ENCODE results near the gene PDSS2. TPM values are rescaled to one million over a fixed set of nuclear protein-coding genes. Genes with fewer than 3 reads are reported as not detected.
"Not testable (repeated sequence)": the region's sequence is repeated elsewhere in the genome, so short reads cannot be mapped to it uniquely, and the experiment has no call there.

PDSS2 gene
- total RNA-seq, 1 donor from 2014 or later, result 16.8 TPM

DNA sequence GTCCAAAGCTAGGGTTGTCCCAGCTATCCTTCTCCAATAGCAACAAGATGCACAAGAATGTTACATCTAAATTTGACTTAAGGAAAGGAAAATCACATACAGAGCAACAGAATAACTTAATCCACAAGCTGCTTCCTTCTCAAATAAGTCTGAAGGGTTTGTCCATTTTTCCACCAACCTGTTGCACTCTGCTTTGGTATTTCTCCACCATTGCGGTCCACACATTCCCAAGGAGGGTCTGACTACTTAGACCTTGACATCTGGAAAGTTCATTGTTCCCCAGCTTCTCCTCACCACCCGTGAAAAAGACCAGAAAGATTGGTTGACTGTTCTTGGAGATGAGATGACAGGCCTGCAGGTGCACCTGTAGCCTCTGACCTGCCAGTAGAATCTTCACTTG is 72.5 kb downstream of the PDSS2 start:
- DNase-seq (ENCODE audit: low spot score), result no peak
- intact Hi-C loops (cut with DNase I), result no loop called here

DNA sequence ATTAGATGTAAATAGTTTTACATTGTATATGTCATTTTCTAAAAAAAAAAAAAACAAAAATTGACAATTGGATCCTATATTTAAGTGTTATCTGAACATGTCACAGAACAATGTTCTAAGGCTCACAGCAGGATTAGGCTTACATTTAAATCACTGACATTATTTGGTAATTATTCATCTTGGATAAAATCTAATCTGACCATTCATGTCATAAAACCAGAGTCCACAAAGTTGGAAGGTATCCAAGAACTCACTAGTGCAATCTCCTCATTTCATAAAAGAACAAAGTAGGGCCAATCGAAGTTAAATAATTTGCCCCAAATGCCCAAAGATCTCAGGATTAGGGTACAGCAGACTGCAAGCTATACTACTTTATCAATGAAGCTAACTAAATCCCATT is 73.0 kb downstream of the PDSS2 start:
- intact Hi-C loops (cut with DNase I), result no loop called here
- no peak for DNase-seq (ENCODE audit: low spot score)

DNA sequence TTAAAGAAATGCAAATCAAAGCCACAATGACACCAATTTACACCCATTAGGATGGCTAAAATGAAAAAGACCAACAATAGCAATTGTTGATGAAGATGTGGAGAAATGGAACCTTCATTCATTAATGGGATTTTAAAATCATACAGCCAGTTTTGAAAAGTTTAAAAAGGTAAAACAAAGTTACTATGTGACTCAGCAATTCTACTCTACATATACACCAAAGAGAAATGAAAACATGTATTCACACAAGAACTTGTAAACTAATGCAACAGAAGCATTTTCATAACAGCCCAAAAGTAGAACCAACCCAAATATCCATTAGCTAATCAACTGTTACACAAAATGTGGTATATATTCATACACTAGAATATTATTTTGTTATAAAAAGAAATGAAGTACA is 75.7 kb downstream of the PDSS2 start:
- intact Hi-C loops (cut with DNase I), result no loop called here

DNA sequence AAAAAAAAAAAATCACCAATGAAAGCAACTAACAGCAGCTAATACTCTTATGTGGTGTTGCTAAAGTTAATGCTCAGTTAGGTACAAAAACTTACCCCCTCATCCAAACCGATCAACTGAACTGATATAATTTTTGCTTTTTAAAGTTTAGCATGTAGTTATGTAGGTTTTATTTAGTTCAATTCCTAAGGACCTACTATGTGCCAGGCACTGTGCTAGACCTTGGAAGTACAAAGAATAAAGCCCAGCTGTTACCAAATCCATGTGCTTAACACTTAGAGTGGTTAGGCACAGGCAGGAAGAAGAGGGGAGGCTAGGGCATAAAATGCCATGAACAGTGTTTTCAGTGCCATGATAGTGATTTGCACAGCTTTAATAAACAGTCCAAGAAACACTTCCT is 85.1 kb downstream of the PDSS2 start:
- no peak for DNase-seq (ENCODE audit: low spot score)
- intact Hi-C loops (cut with DNase I), result no loop called here

More for the DNA sequence above, 75.7 kb downstream of the PDSS2 start:
- no peak for DNase-seq (ENCODE audit: low spot score)

DNA sequence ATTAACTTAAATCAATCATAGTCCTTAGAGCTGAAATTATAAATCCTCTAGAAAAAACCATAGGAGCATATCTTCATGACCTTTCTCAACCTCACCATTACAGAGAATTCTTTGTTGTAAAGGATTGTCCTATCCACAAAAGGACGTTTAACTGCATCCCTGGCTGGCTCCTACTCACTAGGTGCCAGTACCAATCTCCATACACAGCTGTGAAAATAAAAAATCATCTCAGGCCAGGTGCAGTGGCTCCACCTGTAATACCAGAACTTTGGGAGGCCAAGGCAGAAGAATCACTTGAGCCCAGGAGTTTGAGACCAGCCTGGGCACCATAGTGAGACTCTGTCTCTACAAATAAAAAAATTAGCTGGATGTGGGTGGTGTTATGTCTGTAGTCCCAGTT is 89.9 kb downstream of the PDSS2 start:
- intact Hi-C loops (cut with DNase I), result no loop called here
- DNase-seq (ENCODE audit: low spot score), result no peak

DNA sequence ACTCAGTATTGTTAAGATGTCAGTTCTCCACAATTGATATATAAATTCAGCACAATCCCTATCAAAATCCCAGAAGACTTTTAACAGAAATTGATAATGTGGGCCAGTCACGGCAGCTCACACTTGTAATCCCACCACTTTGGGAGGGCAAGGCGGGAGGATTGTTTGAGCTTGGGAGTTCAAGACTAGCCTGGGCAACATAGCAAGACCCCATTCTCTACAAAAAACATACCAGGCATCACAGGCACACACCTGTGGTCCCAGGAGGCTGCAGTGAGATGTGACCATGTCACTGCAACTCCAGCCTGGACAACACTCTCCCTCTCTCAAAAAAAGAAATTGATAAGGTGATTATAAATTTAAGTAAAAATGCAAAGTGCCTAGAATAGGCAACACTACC is 90.9 kb downstream of the PDSS2 start:
- no peak for DNase-seq (ENCODE audit: low spot score)
- intact Hi-C loops (cut with DNase I), result no loop called here

DNA sequence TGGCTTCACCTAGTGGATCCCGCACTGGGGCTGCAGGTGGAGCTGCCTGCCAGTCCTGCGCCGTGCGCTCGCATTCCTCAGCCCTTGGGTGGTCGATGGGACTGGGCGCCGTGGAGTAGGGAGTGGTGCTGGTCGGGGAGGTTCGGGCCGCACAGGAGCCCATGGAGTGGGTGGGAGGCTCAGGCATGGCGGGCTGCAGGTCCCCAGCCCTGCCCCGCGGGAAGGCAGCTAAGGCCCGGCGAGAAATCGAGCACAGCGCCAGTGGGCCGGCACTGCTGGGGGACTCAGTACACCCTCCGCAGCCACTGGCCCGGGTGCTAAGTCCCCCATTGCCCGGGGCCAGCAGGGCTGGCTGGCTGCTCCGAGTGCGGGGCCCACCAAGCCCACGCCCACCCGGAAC is 95.2 kb downstream of the PDSS2 start:
- DNase-seq (ENCODE audit: low spot score); intact Hi-C loops (cut with DNase I): not testable (repeated sequence)

DNA sequence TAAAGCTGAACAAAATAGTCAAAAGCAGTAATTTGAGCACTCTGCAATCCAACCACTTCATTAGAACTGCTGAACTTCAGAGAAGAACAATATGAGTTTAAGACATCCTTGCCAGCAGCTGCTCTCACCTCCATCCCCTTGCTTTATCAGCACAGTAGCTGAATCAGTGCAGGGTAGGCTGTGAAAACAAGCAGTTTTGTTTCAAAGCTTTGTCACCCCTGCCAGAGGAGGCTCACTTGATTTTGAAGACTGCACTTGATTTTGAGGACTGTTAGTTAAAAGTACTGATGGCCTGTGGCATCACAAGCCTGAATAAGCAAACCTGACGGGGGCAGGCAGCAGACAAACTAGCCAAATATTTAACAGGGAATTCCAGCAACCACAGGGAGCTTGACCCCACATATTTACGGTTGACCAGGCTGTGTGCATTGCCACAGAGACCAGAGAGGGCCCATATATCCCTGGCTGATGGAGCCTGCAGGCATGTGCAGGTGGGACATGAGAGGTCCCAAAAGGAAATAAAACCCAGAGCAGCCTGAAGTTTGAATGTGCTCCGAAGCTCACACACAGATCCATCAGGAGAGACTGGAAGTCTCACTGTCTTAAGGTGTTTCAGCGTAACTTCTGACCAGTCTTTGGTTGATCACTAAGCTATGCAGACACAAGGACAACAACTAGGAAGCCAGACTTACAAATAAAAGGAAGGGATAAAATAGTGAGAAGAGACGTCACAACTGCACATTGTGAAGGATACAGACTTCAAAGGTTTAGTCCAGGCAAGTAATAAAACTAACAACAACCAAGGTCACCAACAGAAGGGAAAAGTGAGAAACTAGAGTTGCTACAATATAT is 97.4 kb downstream of the PDSS2 start:
- intact Hi-C loops (cut with DNase I), result no loop called here
- DNase-seq (ENCODE audit: low spot score), result no peak

DNA sequence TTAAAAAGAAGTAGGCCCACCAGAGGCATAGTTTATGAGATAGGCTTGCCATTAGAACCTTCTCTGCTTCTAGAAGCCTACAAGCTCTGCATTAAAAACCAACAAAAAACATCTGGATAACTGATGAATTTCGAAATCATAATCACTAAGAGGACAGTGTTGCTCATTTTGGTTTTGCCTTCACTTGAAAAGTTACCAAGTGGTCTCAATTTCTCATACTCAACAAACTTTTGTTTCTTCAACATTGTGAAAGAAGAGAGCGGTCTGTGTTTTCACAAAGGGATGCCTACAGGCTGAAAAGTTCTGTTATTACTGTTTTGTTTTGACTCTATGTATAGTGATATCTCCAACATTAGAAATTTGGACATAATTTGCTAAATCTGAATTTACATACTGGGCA is 98.9 kb downstream of the PDSS2 start:
- intact Hi-C loops (cut with DNase I), result no loop called here
- DNase-seq (ENCODE audit: low spot score), result no peak

DNA sequence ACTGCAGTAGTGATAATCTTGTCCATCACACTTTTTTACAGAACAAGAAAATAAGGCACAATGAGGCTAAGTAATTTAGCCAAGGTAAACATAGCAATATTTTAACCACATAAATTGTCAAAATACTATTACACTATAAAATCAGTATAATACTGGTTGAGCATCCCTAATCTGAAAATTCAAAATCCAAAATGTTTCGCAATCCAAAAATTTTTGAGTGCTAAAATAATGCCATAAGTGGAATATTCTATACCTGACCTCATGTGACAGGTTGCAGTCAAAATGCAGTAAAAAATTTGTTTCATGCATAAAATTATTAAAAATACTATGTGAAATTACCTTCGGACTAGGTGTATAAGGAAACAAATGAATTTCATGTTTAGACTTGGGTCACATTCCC is 101.5 kb downstream of the PDSS2 start:
- intact Hi-C loops (cut with DNase I), result no loop called here
- DNase-seq (ENCODE audit: low spot score), result no peak

DNA sequence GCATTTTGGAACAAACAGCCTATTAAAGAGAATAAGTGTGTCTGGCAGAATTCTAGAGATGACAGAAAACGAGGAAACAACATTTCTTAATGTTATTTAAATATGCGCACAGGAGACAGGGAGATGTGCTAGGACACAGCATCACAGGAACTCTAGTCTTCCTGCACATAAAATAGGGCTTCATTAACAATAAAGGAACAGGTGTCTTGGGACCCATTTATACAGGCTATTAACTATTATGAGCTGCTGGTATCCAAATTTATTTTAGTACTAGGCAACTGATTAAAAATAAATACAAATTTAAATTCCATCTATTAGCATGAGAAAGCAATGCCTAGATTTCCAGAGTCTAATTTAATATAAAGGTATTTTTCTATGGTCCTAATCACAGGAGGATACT is 102.3 kb downstream of the PDSS2 start:
- DNase-seq (ENCODE audit: low spot score), result no peak
- intact Hi-C loops (cut with DNase I), result no loop called here

DNA sequence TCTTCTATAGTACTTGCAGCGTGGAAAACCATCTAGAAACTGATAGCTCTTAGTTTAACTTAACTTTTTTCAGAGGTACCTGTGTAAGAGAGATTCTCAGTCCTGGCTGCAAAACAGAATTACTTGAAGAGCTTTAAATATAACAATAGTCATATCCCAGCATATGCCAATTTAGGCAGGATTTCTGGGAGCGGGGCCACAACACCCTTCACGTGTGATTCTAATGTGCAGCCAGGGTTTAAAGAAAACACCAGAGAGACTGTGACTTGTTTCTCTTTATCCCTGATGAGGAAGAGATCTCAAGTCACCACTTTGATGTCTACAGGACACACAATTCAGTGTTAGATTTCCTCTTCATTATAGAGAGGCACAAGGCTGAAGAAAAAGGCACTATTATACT is 103.7 kb downstream of the PDSS2 start:
- DNase-seq (ENCODE audit: low spot score), result no peak
- intact Hi-C loops (cut with DNase I), result no loop called here

DNA sequence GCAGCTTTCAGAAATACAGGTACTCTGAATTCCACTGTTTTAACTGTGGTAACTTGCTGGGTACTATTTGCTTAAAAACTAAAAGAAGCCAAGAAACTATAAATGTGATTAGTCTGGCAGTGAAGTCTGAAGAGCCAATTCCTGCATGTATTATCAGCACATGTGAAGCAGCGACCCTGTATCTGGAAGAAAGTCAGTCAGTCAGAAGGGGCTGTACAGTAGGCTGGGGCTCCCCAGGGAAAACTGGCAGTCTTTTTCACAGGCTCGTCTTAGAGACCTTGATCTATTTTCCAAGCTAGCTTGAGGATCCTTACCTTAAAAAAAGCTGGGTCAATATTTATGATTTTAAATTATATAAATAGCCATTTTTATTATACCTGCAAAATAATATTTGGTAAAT is 104.9 kb downstream of the PDSS2 start:
- no peak for DNase-seq (ENCODE audit: low spot score)
- intact Hi-C loops (cut with DNase I), result no loop called here

DNA sequence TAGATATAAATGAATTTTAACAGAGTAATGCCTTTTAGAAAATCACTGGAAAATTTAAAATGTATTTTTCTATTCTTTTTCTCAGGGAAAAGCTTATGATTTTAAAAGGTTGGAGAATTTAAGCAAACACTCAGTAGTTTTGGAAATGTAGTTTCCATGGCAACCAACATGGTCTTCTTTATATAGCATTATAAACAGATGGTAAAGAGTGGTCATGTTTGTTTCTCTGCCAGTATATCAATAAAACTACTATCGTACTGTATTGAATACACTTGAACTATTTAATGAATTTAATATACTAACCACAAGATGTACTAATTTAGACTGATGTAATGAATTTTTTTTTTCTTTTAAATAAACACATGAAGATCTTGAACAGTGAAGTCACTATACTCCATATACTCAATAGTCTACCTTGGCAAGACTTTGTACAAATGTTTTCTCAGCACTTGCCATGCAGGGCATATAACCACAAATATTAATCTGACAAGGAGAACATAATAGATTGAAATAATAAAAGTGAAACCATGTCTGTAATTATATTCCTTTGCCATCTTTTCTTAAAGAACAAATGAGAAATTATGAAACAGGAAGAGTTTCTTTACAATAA is 105.5 kb downstream of the PDSS2 start:
- no peak for DNase-seq (ENCODE audit: low spot score)
- intact Hi-C loops (cut with DNase I), result no loop called here

DNA sequence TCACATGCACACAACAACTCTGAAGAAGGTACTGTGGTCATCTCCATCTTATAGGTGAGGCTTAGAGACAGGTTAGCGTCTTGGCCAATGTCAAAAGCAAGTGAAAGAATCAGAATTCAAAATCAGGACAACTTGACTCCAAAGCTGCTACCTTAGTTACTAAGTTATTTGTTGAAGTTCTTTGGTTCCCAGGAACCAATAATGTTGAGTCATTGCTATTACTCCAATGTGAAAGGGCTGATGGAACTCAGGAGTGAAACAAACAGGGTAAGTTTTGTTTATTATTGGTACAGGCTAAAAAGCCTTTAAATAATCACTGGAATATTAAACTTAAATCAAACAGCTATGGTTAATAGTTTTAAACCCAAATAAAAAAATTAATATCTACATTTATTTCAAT is 111.1 kb downstream of the PDSS2 start:
- intact Hi-C loops (cut with DNase I), result no loop called here
- no peak for DNase-seq (ENCODE audit: low spot score)

DNA sequence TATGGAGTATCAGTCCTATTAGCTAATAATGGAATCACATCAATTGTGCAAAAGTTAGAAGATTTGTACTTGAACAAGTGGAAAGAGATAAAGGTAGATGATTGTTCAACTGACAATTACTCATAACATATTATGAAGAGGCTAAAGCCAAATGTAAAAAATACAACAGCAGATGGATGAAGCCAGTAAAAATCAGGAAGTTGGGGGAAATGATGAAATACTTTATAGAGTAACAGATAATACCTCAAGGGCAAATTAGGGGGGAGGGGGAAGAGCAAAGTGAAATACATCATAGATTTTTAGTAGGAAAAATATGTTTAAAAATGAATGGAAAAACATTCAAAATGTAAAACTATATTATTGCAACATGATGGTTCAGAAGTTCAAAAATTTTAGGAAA is 114.0 kb downstream of the PDSS2 start:
- DNase-seq (ENCODE audit: low spot score), result no peak
- intact Hi-C loops (cut with DNase I), result no loop called here

DNA sequence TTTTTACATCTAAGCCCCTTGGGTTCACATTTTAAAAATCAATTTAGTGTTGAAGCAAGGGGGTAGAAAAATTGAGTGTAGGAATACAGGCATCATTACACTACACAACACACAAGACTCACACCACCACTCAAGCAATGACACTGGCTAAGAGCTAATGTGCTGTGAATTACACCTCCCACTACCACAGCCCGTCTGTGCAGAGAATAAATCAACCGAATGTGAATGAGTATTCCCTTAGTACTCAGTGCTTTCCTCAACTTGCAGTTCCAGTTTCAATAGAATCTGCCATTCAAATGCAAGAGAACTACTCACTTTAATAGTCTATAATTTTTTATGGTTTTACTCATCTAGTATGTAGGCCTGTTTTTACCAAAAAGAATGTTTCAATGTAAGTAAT is 114.4 kb downstream of the PDSS2 start:
- no peak for DNase-seq (ENCODE audit: low spot score)
- intact Hi-C loops (cut with DNase I), result no loop called here

DNA sequence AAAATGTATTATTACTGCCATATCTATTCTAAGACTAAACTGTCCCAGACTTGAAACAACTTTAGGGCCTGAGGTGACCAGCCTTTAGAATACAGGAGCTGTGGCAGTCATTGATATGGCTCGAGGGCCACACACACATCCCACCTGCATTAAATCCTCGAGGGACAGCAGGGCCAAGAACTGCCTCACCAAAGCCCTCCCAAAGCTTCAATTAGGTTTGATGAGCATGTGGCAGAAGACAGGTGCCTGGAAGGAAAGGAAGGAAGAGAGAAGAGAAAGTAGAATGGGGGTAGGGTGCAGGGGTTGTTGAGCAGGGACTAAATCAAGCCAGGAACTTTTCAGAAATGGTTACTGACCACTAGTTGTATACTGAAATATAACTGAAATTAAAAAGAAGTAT is 115.0 kb downstream of the PDSS2 start:
- intact Hi-C loops (cut with DNase I), result no loop called here
- no peak for DNase-seq (ENCODE audit: low spot score)

DNA sequence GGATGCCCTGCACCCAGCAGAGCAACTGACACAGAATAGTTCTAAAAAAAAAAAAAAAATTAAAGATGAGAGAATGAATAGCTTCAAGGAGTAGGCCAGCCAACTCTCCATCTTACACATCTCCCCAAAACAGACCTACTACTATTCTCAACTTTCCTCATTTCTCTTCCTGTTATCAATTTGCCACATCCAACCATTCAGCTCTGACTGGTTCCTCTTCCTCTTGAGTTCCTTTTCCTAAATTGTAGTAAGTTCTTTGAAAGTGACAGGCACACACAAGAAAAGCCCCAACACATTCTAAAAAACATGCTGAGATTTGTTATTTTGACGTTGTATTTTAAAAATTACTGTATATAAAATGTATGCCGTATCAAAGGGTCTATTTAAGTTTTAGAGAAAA is 117.2 kb downstream of the PDSS2 start:
- intact Hi-C loops (cut with DNase I), result no loop called here

DNA sequence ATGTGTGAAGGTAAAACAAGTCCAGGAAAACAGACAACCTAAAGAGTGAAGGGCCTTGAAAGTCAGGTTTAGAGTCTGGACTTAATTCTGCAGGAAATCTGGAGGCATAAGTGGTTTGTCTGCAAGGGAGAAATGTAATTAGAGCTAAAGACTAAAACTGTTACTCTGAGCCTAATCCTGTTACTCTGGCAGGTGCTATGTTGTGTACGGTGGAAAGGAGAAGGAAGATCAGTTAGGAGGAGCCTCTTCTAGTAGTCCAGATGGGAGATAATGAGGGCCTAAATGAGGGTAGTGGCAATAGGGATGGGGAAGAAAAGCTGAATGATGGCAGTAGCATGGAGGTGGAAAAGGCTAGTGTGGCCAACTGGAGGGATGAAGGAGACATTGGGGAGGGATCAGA is 118.5 kb downstream of the PDSS2 start:
- intact Hi-C loops (cut with DNase I), result no loop called here
- no peak for DNase-seq (ENCODE audit: low spot score)

More for the DNA sequence above, 117.2 kb downstream of the PDSS2 start:
- no peak for DNase-seq (ENCODE audit: low spot score)

DNA sequence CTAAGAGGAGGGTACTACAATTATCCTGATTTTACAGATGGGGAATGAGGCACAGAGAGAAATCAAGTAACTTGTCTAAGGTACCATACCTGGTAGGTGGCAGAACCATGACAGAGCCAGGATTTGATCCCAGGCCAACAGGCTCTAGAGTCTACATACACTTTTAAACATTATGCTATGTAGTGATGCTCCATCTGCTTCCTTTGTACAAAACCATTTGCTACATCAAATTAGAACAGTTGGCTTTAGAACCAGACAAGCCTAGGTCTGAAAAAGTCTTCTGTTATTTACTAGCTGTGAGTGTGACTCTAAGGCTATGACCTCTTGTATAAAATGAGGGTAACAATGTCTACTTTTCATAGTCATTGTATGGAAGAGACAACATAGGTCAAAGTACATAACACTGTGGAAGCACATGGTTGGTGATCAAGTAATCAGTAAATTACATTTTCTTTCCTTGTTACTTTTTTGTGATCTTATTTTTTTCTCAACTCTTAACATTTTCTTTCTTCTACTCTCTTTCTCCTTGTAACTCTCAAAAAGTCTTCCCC is 122.1 kb downstream of the PDSS2 start:
- no peak for DNase-seq (ENCODE audit: low spot score)
- intact Hi-C loops (cut with DNase I), result no loop called here
